HG03159 (cell line): Measurements from ENCODE around the gene CSNK1G1.
A peak's percentile ranks its signal among the peaks of the same experiment; 100 is the strongest.
"Not testable (repeated sequence)": the region's sequence is repeated elsewhere in the genome, so short reads cannot be mapped to it uniquely, and the experiment has no call there.

ENCODE experiments used
- ATAC-seq: cut with Tn5 transposase; IDR thresholded peaks from one replicate; pipeline ENCODE4 v1.9.1; 2021; ENCODE audit warnings: mild to moderate bottlenecking, moderate library complexity; ENCODE audit not compliant: unreplicated experiment

The CSNK1G1 gene

DNA sequence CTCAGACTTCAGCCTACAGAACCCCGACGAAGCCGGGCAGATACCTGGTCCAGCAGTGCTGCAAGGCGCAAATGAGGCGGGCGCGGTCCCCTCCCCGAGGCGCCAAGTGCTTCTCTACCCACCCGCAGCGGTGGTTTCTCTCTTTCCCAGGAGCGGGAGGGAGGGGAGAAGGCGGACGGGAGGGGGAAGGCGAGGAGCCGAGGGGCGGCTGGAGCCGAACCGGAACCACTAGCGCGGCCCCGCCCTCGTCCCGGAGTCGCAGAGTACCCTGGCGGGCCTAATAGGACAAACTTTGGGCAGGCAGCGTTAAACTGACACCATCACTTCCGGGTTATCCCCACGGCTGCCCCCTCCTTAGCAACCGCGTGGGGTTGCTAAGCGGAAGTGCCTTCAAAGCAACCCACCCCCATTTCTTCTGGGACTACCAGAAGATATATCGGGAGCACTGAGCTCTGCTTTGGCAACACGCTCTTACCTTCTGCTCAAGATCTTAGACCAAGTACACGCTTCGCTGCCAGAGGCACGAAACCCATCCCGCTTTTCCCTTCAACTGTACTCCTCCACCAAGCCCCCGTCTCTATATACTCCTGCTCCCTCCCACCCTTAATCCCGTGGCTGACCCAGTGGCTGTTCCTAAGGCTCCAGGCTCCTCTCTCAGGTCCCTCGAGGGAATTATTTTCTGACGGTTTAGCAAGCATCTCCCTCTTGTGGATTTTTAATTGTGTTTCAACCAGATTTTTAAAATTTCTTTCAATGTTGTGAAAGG is at the start of gene CSNK1G1:
CSNK1G1 (minus strand) TSS at position 230 of the 766 bp plus-strand sequence. CDS start 55,674 bp downstream, outside the sequence.
- peak; percentile 92 for ATAC-seq

GRCh38 chr15:64400583-64400982 is 44.6 kb upstream of the CSNK1G1 start:
- ATAC-seq: no peak

DNA sequence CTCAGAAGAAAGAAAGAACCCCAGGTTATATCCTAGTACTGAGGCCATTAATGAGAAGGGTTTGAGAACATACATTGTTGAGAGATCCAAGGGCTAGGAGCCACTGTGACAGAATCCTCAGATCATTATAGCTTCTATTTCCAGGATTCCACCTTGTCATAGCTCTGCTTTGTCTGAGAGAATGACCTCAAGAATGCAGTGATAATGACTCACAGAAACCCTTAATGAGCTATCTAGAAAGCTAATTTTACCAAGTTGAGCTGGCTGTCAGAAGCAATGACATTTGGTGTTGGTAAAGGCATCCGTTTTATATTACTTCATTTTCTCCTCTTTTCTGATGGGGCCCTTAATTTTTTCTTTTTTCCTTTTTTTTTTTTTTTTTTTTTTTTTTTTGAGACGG is 42.6 kb upstream of the CSNK1G1 start:
- ATAC-seq: no peak

GRCh38 chr15:64396789-64397188 is 40.8 kb upstream of the CSNK1G1 start:
- ATAC-seq: no peak

- not testable (repeated sequence) for ATAC-seq
These were observed 36.5 kb upstream of the CSNK1G1 start for GRCh38 chr15:64392471-64392870.

- ATAC-seq: no peak
These were observed 33.1 kb upstream of the CSNK1G1 start for GRCh38 chr15:64389036-64389435.

GRCh38 chr15:64387562-64388168 is 31.7 kb upstream of the CSNK1G1 start, which contains the start of gene TRIP4:
Gene TRIP4 (plus strand): TSS chr15:64387836. CDS start chr15:64387864, 28 bp downstream.
- ATAC-seq: peak; percentile 96

- no peak for ATAC-seq
These were observed 30.3 kb upstream of the CSNK1G1 start for GRCh38 chr15:64386291-64386690.

GRCh38 chr15:64383760-64384159 is 27.8 kb upstream of the CSNK1G1 start:
- ATAC-seq: no peak

DNA sequence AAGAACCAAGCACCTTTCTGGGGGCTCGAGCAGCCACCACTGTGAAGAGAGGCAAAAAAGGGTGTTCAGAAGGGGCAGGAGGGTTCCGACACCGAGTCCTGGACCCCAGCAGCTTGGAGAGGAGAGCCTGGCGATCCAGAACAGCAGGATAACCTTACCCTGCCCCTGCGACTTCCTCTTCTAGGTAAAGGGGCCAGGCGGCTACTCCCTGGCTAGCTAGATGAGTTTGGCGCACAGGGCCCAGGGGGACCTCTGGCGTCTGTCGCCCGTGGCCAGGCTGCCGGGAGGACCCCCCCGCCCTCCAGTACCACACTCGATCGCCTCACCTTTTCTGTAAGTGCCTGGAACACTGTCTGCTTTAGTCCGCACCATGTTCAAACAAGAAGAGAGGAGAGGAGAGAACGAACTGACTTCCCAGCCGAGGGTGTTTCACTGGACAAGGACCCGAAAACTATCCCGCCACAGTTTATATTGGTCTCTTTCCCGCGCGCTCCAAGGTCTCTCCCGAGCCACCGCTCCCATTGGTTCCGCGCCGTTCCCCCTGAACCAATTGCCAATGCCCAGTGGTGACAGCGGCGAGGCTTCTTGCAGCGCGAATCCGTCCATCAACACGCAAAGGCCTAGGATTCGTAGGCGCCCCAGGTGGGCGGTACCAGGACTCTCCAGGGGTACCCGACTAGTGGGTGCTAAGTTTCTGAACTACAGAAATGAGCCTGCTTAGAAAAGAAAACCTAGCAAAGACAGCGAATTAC is 25.2 kb upstream of the CSNK1G1 start, which contains the start of gene PCLAF:
PCLAF (minus strand) TSS at position 442 of the 752 bp plus-strand sequence; CDS start at position 372, 70 bp downstream.
- ATAC-seq: peak; percentile 89

- not testable (repeated sequence) for ATAC-seq
These were observed 24.3 kb upstream of the CSNK1G1 start for GRCh38 chr15:64380130-64380870.

DNA sequence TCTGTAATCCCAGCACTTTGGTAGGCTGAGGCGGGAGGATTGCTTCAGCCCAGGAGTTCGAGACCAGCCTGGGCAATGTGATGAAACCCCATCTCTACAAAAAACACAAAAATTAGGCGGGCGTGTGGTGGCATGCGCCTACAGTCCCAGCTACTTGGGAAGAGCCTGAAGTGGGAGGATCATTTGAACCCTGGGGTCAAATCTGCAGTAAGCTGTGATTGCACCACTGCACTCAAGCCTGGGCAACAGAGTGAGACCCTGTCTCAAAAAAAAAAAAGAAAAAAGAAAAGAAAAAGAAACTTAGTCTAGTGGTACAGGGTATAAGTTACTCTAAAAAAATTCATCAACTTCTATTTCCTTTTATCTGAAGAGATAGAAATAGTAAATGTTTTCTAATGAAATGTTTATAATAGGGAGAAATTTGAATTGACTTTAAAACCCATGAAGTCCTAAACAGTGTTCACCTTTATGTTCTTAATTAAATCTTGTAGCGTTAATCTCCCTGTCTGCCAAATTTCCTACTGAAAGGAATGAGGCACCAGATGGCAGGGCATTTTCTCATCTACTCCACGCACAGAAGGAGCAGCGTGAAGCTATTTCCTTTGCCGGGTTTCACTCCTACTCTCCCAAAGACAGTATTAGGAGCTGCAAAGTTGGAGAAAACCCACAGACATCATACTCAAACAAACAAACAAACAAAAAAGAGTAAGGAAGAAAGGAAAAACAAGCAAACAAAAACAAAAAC is 23.4 kb upstream of the CSNK1G1 start:
- ATAC-seq: no peak

- no peak for ATAC-seq
These were observed 17.4 kb upstream of the CSNK1G1 start for GRCh38 chr15:64373360-64373759.

GRCh38 chr15:64371383-64371782 is 15.4 kb upstream of the CSNK1G1 start:
- ATAC-seq: not testable (repeated sequence)

DNA sequence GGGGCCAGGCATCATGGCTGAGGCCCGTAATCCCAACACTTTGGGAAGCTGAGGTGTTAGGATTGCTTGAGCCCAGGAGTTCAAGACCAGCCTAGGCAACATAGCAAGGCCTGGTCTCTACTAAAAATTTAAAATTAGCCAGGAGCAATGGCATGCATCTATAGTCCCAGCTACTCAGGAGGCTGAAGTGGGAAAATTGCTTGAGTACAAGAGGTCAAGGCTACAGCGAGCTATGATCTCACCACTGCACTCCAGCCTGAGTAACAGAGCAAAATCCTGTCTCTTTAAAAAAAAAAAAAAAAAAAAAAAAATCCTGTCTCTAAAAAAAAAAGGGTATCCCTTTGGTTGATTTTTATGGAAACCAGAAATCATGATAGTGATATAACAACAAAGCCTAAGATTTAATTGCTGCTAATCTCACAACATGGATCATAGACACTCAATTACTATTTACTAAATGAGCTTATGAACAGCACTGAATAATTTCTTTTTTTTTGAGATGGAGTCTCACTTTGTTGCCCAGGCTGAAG is 13.2 kb upstream of the CSNK1G1 start:
- no peak for ATAC-seq

DNA sequence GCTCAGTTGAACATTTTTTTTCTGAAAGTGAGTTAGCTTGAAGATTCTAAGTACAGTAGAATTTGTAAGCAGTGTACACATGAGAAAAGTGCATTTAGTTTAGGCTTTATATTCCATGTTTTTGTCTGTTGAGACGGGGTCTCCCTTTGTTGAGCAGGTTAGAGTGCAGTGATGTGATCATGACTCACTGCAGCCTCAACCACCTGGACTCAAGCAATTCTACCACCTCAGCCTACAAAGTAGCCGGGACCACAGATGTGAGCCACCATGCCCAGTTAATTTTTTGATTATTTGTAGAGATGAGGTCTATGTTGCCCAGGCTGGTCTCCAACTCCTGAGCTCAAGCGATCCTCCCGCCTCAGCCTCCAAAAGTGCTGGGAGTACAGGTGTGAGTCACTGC is 5.3 kb upstream of the CSNK1G1 start:
- no peak for ATAC-seq

DNA sequence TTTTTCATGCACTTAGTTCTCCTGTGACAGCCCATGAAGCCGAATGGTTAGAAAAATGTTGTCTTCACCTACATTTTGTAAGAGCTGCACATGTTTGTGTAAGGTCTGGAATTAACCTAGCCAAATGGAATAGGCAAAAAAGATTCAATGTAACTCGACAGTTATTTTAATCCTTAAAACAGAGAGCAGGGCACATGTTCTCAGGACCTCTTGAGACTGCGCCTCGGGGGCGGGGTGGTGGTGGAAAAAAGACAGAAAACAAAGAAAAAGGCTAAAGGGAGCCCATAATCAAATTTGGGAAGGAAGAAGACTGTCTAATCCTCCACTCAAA is 702 bp upstream of the CSNK1G1 start:
- no peak for ATAC-seq

- peak; percentile 29 for ATAC-seq
These were observed 527 bp downstream of the CSNK1G1 start for GRCh38 chr15:64355348-64355943.

DNA sequence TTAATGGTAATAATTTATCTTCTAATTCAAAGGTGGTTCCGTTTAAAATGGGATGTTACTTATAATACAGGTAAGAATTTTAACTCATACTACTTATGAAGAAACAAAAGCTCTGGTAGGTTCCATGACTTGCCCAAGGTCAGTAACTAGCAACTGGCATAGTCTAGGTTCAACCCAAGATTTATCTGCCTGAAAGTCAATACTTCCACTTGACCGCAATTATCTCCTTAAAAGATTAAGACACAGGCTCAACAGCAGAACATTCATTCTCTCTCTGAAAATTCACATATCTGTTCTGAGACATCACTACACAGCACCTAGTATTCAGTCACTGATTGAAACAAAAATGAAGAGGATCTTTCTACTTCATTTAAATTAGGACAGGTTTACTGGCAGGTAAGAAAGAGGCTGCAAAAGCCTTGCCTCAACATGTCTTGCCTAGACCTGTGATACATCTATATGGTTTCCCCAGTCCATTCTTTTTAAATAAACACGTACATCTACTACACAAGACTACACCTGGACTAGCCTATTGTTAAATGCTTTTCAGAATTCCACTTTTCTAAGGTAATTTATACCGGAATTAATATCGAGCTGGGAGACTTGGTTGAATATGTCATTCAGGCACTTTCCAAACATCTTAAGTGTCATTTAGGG is 1.2 kb downstream of the CSNK1G1 start:
- no peak for ATAC-seq
